ENCODE results near the gene ZMYM2. TPM values are rescaled to one million over a fixed set of nuclear protein-coding genes. Genes with fewer than 3 reads are reported as not detected.

ZMYM2 gene
- total RNA-seq, 1 experiment from 2014 or later: 87.1 TPM

DNA sequence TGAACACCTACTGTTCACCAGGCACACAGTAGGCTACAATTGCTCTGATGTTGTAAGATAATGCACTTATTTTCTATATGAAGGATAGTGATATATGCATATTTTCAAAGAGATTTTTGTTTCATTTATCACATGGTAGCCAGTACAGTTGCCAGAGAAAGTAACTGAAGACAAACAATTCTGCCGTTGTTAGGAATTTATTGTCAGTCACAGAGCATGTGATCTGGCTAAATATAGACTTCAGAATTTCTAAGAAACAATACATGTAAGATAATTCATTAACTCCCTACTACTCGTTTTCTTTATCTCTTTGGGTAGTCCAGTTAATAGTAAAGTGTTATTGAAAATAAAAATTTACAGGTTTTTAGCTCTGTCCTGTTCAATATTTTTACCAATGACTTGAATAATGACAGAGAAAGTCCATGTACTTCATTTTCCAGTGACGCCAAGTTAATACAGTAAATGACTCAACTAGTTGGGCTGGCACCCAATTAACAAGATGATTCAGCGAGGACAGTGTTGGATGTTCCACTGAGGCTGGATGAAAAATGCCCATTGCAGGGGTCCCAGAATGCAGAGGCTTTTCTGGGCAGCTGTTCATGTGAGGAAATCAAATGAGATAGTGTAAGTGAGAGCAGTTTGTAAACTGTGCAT is 166.7 kb downstream of the ZMYM2 start:
- DNase-seq (ENCODE audit: low spot score): no peak
- TF ChIP-seq, protein P1, sequence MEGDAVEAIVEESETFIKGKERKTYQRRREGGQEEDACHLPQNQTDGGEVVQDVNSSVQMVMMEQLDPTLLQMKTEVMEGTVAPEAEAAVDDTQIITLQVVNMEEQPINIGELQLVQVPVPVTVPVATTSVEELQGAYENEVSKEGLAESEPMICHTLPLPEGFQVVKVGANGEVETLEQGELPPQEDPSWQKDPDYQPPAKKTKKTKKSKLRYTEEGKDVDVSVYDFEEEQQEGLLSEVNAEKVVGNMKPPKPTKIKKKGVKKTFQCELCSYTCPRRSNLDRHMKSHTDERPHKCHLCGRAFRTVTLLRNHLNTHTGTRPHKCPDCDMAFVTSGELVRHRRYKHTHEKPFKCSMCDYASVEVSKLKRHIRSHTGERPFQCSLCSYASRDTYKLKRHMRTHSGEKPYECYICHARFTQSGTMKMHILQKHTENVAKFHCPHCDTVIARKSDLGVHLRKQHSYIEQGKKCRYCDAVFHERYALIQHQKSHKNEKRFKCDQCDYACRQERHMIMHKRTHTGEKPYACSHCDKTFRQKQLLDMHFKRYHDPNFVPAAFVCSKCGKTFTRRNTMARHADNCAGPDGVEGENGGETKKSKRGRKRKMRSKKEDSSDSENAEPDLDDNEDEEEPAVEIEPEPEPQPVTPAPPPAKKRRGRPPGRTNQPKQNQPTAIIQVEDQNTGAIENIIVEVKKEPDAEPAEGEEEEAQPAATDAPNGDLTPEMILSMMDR (conservative IDR thresholded peaks at IDR 0.05; ENCODE audit: low read depth, low read length): no peak
- TF ChIP-seq EZH2 (IDR thresholded peaks at IDR 0.05; ENCODE audit: borderline replicate concordance, low read depth, low read length, poor library complexity, severe bottlenecking): no peak
- Histone ChIP-seq H3K9me3 (ENCODE audit: low read depth, low read length, poor library complexity, severe bottlenecking) (no peaks in the 10 kb centered on the region), H3K27ac (ENCODE audit: low read depth, low read length, poor library complexity, severe bottlenecking) (no peak overlapping the region), H3K36me3 (ENCODE audit: insufficient read depth, low read length, poor library complexity, severe bottlenecking) (no peaks in the 10 kb centered on the region), H3K4me1 (ENCODE audit: insufficient read depth, low read length, poor library complexity, severe bottlenecking) (peaks cover 16% of the 10 kb centered on the region), H3K4me3 (ENCODE audit: low read depth, low read length, poor library complexity, severe bottlenecking) (no peak overlapping the region), H3K27me3 (replicated peaks; ENCODE audit: insufficient read depth, low read depth, low read length, poor library complexity) (peaks cover 9% of the 10 kb centered on the region)
- ChIA-PET CTCF (no interaction called here), POLR2A (ENCODE audit: low non-redundant PET) (interaction anchor here (0.6 kb wide), 1 partner anchor 151 kb away, joined by 11 read pairs; no protein-coding TSS in a partner anchor)
- no TSS peak for BruUV-seq (replicated peaks)
- intact Hi-C loops (cut with micrococcal nuclease; ENCODE audit: unreplicated experiment): loop anchor here (5.0 kb wide), 1 partner anchor 37 kb away; the partner anchor contains the start of gene GJA3

GRCh38 chr13:20125783-20126165 is 167.2 kb downstream of the ZMYM2 start:
- DNase-seq (ENCODE audit: low spot score): no peak
- no peaks in the 10 kb centered on the region for H3K9me3 ChIP-seq (ENCODE audit: low read depth, low read length, poor library complexity, severe bottlenecking)
- TF ChIP-seq EZH2 (IDR thresholded peaks at IDR 0.05; ENCODE audit: borderline replicate concordance, low read depth, low read length, poor library complexity, severe bottlenecking): no peak
- TF ChIP-seq, protein P1 (conservative IDR thresholded peaks at IDR 0.05; ENCODE audit: low read depth, low read length): no peak
- H3K36me3 ChIP-seq (ENCODE audit: insufficient read depth, low read length, poor library complexity, severe bottlenecking): no peaks in the 10 kb centered on the region
- no peak overlapping the region for H3K4me3 ChIP-seq (ENCODE audit: low read depth, low read length, poor library complexity, severe bottlenecking)
- BruUV-seq (replicated peaks): no TSS peak
- intact Hi-C loops (cut with micrococcal nuclease; ENCODE audit: unreplicated experiment): loop anchor here (5.0 kb wide), 1 partner anchor 37 kb away; the partner anchor contains the start of gene GJA3
- peaks cover 12% of the 10 kb centered on the region for H3K4me1 ChIP-seq (ENCODE audit: insufficient read depth, low read length, poor library complexity, severe bottlenecking)
- ChIA-PET CTCF (interaction anchor here (0.6 kb wide), 1 partner anchor 140 kb away, joined by 4 read pairs; no protein-coding TSS in a partner anchor), POLR2A (ENCODE audit: low non-redundant PET) (no interaction called here)
- no peak overlapping the region for H3K27ac ChIP-seq (ENCODE audit: low read depth, low read length, poor library complexity, severe bottlenecking)
- H3K27me3 ChIP-seq (replicated peaks; ENCODE audit: insufficient read depth, low read depth, low read length, poor library complexity): peaks cover 9% of the 10 kb centered on the region

DNA sequence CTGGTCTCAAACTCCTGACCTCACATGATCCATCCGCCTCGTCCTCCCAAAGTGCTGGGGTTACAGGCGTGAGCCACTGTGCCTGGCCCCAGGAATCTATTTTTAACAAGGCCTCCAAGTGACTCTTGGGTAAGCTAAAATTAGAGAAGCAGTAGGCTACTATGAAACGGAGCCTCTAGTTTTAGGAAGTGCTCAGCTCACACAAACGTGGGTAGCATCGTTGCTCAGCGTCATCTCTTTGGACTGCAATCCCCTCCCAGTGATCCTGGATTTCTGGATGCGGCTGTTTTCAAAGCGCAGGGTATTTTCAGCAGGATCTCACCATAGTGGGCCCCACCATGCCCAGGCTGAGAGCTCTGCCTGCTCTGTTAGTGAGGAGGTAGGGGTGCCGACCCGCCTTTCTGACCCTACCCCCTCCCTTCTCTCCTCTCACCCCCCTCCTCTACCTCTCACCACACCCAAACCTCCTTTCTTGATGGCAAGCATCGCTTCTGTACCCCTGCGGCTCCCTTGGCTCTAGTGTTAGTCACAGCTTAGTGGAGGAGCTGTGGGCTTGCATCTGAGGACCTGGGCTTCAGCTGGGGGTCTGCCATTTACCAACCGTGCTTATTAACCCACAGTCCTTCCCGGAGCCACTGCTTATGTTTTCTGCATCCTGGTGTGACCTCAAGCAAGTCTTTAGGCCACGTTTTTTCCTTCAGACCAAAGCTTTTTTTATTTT is 168.2 kb downstream of the ZMYM2 start:
- Histone ChIP-seq H3K4me3 (ENCODE audit: low read depth, low read length, poor library complexity, severe bottlenecking) (no peak overlapping the region), H3K4me1 (ENCODE audit: insufficient read depth, low read length, poor library complexity, severe bottlenecking) (peaks cover 11% of the 10 kb centered on the region), H3K9me3 (ENCODE audit: low read depth, low read length, poor library complexity, severe bottlenecking) (no peaks in the 10 kb centered on the region), H3K27ac (ENCODE audit: low read depth, low read length, poor library complexity, severe bottlenecking) (no peak overlapping the region), H3K27me3 (replicated peaks; ENCODE audit: insufficient read depth, low read depth, low read length, poor library complexity) (peaks cover 9% of the 10 kb centered on the region), H3K36me3 (ENCODE audit: insufficient read depth, low read length, poor library complexity, severe bottlenecking) (no peaks in the 10 kb centered on the region)
- CTCF ChIA-PET: interaction anchor here (0.5 to 0.7 kb wide), 3 partner anchors 34 to 140 kb away, joined by 3 to 4 read pairs (median 3); partner anchors contain the start of gene GJA3
- no TSS peak for BruUV-seq (replicated peaks)
- POLR2A ChIA-PET (ENCODE audit: low non-redundant PET): no interaction called here
- no peak for DNase-seq (ENCODE audit: low spot score)
- intact Hi-C loops (cut with micrococcal nuclease; ENCODE audit: unreplicated experiment): loop anchor here (5.0 kb wide), 1 partner anchor 36 kb away; the partner anchor contains the start of gene GJA3
- TF ChIP-seq, protein P1 (conservative IDR thresholded peaks at IDR 0.05; ENCODE audit: low read depth, low read length): no peak
- TF ChIP-seq EZH2 (IDR thresholded peaks at IDR 0.05; ENCODE audit: borderline replicate concordance, low read depth, low read length, poor library complexity, severe bottlenecking): no peak

Data from A673 (cell line).